ENCODE results near the gene CDYL2.
"Not testable (repeated sequence)": the region's sequence is repeated elsewhere in the genome, so short reads cannot be mapped to it uniquely, and the experiment has no call there.

CDYL2 gene

DNA sequence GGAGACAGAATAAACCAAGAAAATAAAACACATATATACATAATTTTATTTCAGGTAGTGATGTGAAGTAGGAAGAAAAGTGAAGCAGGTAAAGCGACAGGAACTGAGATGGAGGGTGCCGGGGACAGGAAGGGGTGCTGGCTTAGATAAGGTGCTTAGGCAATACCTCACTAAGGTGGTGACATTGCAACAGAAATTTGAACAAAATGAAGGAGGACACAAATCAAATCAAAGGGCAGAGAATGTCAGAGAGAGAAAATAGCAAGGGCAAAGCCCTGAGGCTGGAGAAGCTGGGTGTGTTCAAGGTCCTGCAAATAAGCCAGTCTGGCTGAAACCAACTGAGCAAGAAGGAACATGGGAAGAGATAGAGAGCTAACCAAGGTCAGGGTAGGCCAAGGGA lies 5.0 kb upstream of the CDYL2 start:
- no peak for DNase-seq (ENCODE audit: low read depth in 2 of 2)

DNA sequence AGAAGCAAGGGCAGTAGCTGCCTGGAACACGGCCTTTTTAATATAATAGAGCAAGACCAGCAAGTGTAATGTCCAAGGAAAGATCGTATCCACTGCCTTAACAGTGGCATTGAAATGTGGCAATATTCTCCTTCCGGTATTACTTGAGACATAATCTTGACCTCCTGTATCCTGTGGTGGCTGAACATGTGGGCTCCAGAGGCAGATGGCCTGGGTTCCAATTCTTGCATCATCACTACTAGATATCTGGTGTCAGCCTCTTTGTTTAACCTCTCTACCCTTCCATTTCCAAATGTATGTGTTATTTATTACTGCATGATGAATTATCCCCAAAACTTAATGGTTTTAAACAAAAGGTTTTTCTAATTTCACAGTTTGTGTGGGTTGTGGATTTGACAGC lies 3.5 kb upstream of the CDYL2 start:
- DNase-seq (ENCODE audit: low read depth in 2 of 2): no peak

DNA sequence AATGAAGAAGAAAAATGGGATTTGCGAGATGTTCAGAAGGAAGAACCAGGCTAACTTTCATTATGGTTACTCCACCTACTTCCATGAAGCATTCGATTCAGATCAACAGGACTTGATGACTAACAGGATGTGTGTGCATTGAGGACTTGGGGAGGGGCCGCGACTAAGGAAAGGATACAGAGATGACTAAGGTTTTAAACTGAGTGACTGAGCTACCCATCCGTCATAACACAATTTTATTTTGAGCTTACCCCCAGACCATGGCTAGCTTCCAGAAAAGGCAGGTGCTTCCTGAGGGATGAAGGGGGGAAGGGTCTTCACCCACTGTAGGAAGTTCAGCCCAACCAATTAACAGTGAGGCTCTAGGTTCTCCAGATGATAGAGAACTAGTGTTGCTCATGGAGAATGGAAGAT lies 2.5 kb upstream of the CDYL2 start:
- DNase-seq (ENCODE audit: low read depth in 2 of 2): peak; percentile 39 to 57

DNA sequence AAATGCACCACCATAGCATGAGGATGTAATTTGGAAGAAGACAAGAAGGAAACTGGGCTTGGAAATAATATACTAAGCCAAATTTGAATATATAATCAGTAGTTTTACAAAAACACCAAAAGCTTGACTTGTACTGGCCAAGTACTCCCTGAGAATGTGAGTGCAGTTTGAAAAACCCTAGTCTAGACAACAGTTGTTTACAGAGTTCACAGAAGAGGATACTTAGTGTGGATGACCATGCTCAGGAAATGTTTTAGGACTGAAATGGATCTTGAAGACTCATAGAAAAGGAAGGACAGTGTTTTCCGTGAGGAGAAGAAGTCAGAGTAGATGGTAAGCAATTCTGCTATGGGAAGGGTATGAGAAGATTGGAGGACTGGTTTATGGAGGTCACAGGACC lies 1.9 kb upstream of the CDYL2 start:
- no peak for DNase-seq (ENCODE audit: low read depth in 2 of 2)

DNA sequence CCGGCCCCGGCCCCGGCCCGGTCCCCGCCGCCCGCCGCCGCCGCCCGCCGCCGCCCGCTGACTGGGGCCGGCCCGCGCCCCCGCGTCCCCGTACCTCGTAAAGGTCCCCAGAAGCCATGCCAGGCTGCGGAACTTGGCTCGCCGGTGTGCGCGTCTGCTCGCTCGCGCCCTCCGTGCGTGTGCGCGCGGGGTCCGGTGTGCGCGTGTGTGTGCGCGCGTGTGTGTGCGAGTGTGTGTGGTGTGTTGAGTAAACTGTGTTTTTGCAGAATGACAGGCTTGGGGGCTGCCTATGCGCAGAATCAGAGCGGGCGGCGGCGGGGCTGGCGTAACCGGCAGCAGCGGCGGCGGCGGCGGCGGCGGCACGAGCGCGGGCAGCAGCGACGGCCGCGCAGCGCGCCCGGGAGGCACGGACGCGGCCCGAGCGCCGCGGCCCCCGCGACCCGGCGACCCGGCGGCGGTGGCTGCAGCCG lies 307 bp downstream of the CDYL2 start:
- peak; percentile 30 to 41 for DNase-seq (ENCODE audit: low read depth in 2 of 2)

DNA sequence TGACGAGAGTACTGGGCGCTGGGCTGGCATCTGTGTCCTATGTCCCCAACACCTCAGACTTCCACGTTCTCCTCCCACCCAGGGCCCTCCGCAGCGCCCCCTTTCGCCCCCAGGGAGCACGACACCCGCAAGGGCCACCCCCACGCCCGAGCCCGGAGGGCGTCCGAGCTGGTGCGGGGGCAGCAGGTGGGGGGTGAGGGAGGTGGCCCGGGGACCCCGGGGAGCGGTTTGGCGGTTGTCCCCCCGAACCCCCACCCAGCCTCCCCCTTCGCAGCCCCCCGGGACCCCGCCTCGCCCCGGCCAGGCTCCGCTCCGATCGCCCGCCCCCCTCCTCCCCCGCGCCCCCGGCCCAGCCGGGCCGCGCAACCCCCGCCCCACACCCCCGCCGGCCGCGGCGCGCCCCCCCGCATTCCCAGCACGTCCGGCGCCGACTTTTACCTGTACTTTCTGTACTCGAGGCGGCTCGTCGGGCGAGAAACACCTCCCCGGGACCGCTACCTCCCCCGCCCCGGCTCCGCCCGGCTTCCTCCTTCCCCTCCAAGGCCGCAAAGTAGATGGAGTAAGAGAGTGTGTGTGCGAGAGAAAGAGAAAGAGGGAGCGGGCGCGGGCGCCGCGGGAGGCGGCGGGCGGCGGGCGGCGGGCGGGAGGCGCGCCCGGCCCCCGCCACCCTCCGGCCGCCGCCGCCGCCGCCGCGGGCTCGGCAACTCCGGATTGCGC lies 901 bp downstream of the CDYL2 start:
- DNase-seq (ENCODE audit: low read depth in 2 of 2): peak in 1 of 2 donors; percentile 8

DNA sequence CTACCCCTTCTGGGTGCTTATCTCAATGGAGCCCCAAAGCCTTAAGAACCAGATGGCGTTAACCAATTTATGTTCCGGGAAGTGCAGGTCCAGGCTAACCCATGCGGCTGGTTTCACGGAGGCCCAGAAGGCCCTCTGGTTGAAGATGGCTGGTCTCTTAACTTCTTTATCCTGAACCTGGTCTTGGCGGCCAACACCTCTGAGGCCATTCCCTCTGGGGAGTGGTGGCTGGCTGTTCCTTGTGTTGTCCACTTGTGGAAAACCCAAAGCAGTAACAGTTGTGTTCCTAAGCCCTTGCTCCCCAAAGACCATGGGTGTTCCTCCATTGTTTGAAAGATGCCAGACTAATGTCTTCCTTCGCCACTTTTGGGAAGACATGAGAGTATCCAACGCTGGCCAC lies 1.5 kb downstream of the CDYL2 start:
- DNase-seq (ENCODE audit: low read depth in 2 of 2): no peak

DNA sequence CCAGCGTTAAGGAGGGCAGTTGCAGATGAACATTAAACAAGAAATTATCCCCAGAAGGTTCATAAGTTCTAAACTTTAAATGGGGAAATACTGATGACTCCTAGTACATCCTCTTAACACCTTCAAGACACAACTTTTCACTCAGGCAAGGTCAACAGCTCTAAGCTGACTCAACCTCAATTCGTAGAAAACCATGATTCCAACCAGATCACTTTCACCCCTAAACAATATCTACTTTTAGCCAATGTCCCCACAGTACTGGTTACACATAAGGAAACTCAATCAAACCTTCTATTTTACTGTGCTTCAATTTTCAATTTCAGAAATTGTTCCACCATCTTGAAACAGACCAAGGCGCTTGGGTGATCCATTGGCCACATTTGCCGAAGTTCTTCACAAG lies 2.3 kb downstream of the CDYL2 start:
- no peak for DNase-seq (ENCODE audit: low read depth in 2 of 2)

DNA sequence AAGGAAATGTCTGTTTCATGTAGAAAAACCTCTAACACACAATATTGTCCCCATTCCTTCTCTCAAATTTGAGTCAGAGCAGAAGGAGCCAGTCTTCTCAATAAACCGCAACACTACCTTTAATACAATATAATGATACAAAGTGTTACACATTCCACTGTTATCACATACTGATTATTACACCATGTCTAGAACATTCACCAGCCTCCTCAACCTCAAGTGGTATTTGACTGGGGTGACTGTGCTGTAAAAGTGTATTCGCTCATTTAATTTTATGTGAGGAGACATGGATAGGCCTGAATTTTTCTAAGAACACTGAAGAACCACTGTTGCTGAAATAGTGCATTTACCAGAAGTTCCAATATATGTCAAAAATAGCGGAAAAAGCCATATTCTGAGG lies 10.3 kb downstream of the CDYL2 start:
- no peak for DNase-seq (ENCODE audit: low read depth in 2 of 2)

DNA sequence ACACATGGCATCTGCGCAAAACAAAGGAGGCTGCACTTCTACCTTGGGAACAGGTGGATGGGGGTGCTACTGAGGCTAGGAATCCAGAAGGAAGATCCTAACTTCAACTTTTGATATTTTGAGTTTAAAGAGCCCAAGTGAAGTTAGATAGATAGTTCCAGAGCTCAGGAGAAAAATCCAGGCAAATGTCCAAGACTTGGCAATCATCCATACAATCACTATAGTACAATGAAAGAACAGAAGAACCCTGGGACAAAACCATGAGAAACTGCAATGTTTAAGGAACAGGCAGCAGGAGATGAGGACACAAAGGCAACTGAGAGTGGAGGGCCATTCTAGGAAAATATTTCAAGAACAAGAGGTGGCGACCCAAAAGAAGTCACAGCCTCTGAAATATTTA lies 12.4 kb downstream of the CDYL2 start:
- DNase-seq (ENCODE audit: low read depth in 2 of 2): no peak

DNA sequence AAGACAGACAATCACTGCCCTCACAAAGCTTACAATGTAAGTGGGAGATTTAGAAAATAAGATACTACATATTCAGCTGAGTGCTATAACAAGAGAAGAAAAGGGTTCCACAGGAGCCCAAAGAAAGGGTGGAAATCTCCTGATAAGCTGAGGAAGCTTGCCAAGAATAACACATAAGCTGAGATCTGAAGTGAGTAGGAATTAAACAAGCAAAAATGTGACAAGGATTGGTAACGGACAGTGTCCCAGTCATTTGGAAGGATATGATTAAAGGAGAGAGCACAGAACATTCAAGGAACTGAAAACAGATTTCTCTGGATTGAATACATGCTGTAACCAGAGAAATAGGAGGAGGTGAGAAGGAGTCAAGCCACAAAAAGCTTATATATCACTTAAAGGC lies 13.0 kb downstream of the CDYL2 start:
- no peak for DNase-seq (ENCODE audit: low read depth in 2 of 2)

DNA sequence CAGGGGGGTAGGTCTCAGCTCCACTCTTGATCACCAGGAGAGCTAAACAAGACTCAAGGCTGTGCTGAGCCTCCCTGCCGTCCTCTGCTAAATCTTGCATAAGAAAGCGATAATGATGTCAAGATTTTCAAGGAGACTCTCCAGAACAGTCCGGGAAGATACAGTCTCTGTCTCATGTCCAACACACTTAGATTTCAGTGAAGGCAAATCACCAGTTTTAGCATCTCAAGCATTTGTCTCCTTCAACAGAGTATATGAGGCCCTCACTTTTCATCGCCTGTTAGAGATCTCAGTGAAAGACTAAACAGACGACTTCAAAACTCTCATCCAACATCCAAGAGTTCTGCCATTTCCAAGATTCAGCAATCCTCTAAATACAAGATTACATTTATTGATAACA lies 13.6 kb downstream of the CDYL2 start:
- DNase-seq (ENCODE audit: low read depth in 2 of 2): no peak

DNA sequence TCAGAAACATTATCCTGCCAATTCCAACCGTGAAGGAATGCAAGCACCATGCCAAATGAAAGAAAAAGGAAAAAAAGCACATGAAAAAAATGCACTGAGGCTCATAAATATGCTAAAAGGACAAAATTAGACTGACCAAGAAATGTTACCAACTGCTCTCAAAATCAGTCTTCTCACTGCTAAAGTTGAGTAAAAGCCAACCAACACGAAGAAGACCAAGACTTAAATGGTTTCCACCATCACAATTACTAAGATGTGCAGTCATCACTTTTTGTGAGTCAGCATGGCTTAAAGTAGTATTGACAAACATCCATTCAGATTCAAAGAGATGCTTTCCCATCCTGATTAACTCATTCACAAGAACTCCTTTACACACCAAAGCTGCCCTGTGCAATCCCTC lies 16.4 kb downstream of the CDYL2 start:
- no peak for DNase-seq (ENCODE audit: low read depth in 2 of 2)

DNA sequence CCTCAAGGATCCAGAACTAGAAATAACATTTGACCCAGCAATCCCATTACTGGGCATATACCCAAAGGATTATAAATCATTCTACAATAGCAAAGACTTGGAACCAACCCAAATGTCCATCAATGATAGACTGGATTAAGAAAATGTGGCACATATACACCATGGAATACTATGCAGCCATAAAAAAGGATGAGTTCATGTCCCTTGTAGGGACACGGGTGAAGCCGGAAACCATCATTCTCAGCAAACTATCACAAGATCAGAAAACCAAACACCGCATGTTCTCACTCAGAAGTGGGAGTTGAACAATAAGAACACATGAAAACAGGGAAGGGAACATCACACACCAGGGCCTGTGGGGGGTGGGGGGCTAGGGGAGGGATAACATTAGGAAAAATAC lies 17.8 kb downstream of the CDYL2 start:
- DNase-seq (ENCODE audit: low read depth in 2 of 2): not testable (repeated sequence)

DNA sequence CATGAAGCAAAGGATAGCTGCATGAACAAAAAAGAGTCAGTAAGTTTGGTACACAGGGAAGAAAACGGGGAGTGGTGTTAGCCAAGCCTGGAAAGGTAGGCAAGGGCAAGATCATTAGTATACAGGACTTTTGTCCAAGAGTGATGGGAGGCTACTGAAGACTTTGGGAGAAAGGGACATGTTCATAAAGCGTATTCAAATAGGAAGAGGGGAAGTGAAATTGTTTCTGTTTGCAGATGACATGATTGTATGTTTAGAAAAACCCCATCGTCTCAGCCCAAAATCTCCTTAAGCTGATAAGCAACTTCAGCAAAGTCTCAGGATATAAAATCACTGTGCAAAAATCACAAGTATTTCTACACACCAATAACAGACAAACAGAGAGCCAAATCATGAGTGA lies 19.4 kb downstream of the CDYL2 start:
- no peak for DNase-seq (ENCODE audit: low read depth in 2 of 2)

DNA sequence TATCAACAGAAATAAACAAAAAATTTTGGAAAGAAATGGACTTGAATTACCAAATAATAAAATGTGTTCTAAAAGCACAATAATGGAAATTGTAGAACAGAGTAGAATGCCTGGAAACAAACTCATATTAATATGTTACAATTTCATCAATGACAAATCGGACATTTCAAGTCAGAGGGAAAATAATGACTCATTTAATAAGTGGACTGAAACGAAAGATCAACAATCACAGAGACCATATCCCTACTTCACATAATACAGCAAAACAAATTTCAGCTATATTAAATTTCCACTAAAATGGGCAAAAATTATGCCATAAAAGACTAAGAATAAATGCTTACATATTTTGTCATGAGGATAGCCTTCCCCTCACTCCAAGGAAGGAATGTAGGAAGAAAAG lies 25.7 kb downstream of the CDYL2 start:
- no peak for DNase-seq (ENCODE audit: low read depth in 2 of 2)

DNA sequence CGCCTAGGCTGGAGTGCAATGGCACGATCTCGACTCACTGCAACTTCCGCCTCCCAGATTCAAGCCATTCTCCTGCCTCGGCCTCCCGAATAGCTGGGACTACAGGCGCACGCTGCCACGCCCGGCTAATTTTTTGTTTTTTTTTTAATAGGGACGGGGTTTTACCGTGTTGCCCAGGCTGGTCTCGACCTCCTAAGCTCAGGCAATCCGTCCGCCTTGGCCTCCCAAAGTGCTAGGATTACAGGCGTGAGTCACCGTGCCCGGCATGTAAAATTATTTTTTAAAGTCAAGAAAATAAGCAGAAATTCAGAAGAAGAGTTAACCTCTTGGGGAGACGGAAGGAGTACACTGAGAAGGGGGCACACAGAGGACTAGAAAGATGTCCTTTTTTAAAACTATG lies 27.5 kb downstream of the CDYL2 start:
- DNase-seq (ENCODE audit: low read depth in 2 of 2): no peak

DNA sequence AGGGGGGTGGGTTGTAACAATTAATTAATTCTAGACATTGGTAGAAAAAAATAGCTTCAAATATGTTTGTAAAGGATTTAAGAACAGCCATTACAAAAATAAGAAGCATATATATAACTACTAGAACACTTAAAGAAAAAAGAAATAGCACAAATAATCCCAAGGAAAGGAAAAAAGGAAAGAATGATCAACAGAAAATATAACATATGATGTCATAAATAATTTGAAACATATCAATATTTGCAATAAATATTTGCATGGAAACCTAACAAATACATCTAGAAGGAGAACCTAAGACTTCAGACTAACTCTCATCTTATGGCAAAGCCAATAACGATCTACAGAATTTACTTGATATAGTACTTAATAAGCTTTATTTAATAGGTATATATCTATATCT lies 28.9 kb downstream of the CDYL2 start:
- no peak for DNase-seq (ENCODE audit: low read depth in 2 of 2)

DNA sequence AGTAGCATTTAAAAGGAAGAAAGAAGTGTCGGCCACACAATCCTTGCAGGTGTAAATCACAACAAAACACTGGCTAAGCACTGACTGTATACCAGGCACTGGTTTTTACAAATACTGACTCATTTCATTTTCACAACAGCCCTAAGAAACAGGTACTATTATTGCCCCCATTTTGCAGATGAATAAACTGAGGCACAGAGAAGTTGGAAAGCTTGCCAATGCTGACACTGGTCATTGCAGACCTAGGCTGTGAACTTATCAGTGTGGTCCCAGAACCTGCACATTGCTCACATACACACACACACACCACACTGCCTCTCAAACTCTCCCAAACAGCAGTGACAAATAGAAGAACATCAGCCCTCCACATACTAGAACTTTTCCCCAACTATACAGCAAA lies 37.6 kb downstream of the CDYL2 start:
- DNase-seq (ENCODE audit: low read depth in 2 of 2): no peak

DNA sequence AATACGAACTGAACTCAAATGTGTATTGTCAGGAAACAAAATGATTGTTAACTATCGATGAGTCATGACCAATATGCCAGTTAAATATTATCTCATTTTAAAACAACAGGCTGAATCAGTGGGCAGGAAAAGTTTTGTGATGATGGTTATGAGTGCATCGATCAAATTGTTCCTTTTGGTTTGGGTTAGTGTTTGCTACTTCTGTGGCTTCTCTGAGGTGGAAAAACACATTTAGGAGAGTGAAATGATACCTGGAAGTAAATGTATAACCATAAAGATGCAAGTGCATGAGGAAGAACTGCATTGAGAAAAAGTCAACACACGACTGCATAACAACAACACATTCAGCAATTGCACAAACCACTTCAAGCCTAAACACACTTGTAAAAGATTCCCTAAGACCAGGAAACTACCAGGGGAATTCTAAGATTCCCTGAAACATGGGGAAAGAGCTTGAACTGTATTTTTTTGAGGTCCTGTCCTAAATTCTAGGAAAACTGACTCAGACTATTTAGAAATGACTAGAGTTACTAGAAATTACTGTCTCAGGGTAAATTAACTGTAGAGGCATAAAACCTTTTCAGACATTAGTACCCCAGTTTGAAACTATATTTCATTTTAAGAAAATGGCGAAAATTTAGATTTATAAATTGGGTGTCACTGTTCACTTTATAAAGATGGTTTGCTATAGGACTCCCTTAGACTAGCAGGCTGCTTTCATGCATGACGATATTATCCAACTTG lies 44.8 kb downstream of the CDYL2 start:
- no peak for DNase-seq (ENCODE audit: low read depth in 2 of 2)

DNA sequence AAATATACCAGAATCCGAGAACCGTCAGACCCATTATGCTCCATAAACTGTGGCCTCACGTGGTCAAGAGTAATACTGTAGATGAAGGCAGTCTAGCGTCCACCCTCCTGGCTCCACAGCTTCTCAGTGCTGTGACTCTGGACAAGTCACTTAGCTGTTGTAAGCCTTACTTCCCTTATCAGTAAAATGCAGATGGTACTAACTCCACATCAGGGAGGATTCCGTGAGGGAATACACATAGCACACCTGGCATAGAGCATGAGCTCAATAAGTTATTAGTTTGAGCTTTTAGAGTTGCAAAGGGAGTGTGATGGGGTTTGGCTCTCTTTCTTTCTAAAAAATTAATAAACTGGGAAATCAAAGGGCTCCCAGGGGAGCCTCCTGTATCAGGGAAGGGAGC lies 49.9 kb downstream of the CDYL2 start:
- DNase-seq (ENCODE audit: low read depth in 2 of 2): no peak

DNA sequence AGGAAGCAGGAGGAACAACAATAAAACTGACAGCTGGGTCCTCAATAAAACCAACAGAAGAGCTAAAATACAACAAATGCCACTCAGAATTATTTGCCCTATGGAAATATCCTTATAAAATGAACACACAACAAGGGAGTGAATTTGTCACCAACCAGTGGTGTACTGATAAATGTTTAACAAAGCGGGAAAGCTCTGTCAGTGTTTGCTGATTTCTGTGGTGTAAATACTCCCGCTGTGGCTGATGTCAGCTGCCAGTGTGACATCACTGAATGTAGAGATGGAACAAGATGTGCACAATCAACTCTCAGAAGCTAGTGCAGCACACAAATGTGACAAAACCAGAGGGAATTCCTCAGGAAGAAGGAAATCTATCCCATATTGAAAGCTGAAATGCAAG lies 51.9 kb downstream of the CDYL2 start:
- no peak for DNase-seq (ENCODE audit: low read depth in 2 of 2)

DNA sequence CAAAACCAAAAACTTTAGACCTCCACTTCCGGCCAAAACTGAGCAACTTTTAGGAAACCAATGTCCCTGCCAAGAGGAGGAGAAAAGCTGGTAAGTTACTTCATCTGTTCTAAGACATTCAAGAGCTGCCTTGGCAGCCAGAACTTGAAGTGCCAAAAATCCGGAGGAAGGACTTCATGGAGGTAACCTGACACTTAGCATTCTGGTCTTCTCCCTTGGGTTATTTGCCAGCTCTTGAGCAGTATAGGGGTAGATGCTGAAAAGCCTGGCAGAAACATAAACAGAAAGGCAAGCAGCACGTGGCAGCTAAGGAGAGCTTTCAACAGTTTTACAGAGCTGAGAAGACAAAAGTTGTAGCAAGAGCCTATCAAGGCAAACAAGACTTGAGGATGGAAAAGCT lies 53.2 kb downstream of the CDYL2 start:
- DNase-seq (ENCODE audit: low read depth in 2 of 2): no peak

DNA sequence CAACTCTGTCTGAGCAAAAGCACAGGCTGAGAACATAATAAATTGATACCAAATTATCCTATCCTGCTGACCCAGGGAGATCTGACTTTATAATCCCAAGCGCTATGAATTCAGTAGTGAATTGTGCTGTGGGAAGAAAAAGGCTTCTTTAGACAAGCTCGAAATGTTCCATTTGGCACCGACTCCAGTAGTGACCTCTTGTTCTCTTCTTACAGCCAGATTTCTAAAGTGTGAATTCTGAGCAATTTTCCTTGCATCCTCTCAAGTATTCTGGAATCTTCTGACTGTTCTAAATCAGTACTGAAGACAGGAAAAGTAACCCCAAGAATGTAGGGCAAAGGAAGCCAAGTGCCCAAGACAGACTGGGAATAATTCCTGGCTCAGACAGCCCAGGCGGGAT lies 58.2 kb downstream of the CDYL2 start:
- no peak for DNase-seq (ENCODE audit: low read depth in 2 of 2)
